ENCODE results near the gene L3MBTL4. TPM values are rescaled to one million over a fixed set of nuclear protein-coding genes. Genes with fewer than 3 reads are reported as not detected.

Gene L3MBTL4
- total RNA-seq, 1 donor from 2014 or later: 34.2 TPM

- FAIRE-seq (no peak), DNase-seq (ENCODE audit: low spot score in 2 of 2) (no peak)
Observed at GRCh38 chr18:6368017-6368416, 46.7 kb downstream of the L3MBTL4 start.

GRCh38 chr18:6367208-6367607, 47.5 kb downstream of the L3MBTL4 start:
- no peak for FAIRE-seq
- DNase-seq (ENCODE audit: low spot score in 2 of 2): no peak

GRCh38 chr18:6366776-6367175, 47.9 kb downstream of the L3MBTL4 start:
- FAIRE-seq (no peak), DNase-seq (ENCODE audit: low spot score in 2 of 2) (no peak)

- DNase-seq (ENCODE audit: low spot score in 2 of 2): no peak
- FAIRE-seq: no peak
Observed at GRCh38 chr18:6365385-6365784, 49.3 kb downstream of the L3MBTL4 start.

- no peak for DNase-seq (ENCODE audit: low spot score in 2 of 2)
- no peak for FAIRE-seq
Observed at GRCh38 chr18:6363216-6363615, 51.5 kb downstream of the L3MBTL4 start.

GRCh38 chr18:6362559-6363129, 52.1 kb downstream of the L3MBTL4 start:
- FAIRE-seq: no peak

GRCh38 chr18:6357668-6358067, 57.0 kb downstream of the L3MBTL4 start:
- FAIRE-seq (no peak), DNase-seq (ENCODE audit: low spot score in 2 of 2) (no peak)

More at GRCh38 chr18:6362559-6363129, 52.1 kb downstream of the L3MBTL4 start:
- DNase-seq (ENCODE audit: low spot score in 2 of 2): no peak

GRCh38 chr18:6355789-6356589, 58.7 kb downstream of the L3MBTL4 start:
- no peak for FAIRE-seq
- DNase-seq (ENCODE audit: low spot score in 2 of 2): no peak

GRCh38 chr18:6352275-6352674, 62.4 kb downstream of the L3MBTL4 start:
- DNase-seq (ENCODE audit: low spot score in 2 of 2) (no peak), FAIRE-seq (no peak)

- DNase-seq (ENCODE audit: low spot score in 2 of 2) (no peak), FAIRE-seq (no peak)
Observed at GRCh38 chr18:6342990-6343389, 71.7 kb downstream of the L3MBTL4 start.

GRCh38 chr18:6341709-6342108, 73.0 kb downstream of the L3MBTL4 start:
- DNase-seq (ENCODE audit: low spot score in 2 of 2): no peak
- FAIRE-seq: no peak

GRCh38 chr18:6341303-6341702, 73.4 kb downstream of the L3MBTL4 start:
- DNase-seq (ENCODE audit: low spot score in 2 of 2): no peak

GRCh38 chr18:6340121-6340520, 74.6 kb downstream of the L3MBTL4 start:
- no peak for FAIRE-seq
- DNase-seq (ENCODE audit: low spot score in 2 of 2): no peak

More at GRCh38 chr18:6341303-6341702, 73.4 kb downstream of the L3MBTL4 start:
- FAIRE-seq: no peak

- DNase-seq (ENCODE audit: low spot score in 2 of 2) (no peak), FAIRE-seq (no peak)
Observed at GRCh38 chr18:6336239-6336638, 78.5 kb downstream of the L3MBTL4 start.

GRCh38 chr18:6333981-6334380, 80.7 kb downstream of the L3MBTL4 start:
- no peak for FAIRE-seq

GRCh38 chr18:6331872-6332271, 82.8 kb downstream of the L3MBTL4 start:
- DNase-seq (ENCODE audit: low spot score in 2 of 2) (no peak), FAIRE-seq (no peak)

More at GRCh38 chr18:6333981-6334380, 80.7 kb downstream of the L3MBTL4 start:
- no peak for DNase-seq (ENCODE audit: low spot score in 2 of 2)

- FAIRE-seq (no peak), DNase-seq (ENCODE audit: low spot score in 2 of 2) (no peak)
Observed at GRCh38 chr18:6330786-6331185, 83.9 kb downstream of the L3MBTL4 start.

- DNase-seq (ENCODE audit: low spot score in 2 of 2) (no peak), FAIRE-seq (no peak)
Observed at GRCh38 chr18:6328621-6329010, 86.1 kb downstream of the L3MBTL4 start.

GRCh38 chr18:6327895-6328620, 86.7 kb downstream of the L3MBTL4 start:
- DNase-seq (ENCODE audit: low spot score in 2 of 2) (no peak), FAIRE-seq (no peak)

- FAIRE-seq: no peak
- DNase-seq (ENCODE audit: low spot score in 2 of 2): no peak
Observed at GRCh38 chr18:6327485-6327884, 87.2 kb downstream of the L3MBTL4 start.

- DNase-seq (ENCODE audit: low spot score in 2 of 2) (no peak), FAIRE-seq (no peak)
Observed at GRCh38 chr18:6326566-6326965, 88.1 kb downstream of the L3MBTL4 start.

All from frontal cortex (tissue), 4 donors.